ENCODE results near the gene CHMP1A. TPM values are rescaled to one million over a fixed set of nuclear protein-coding genes. Genes with fewer than 3 reads are reported as not detected.

The CHMP1A gene
- polyA plus RNA-seq, 1 donor (not counting 4 experiments of a cell fraction or from before 2014, with no cell fraction given) = 64.1 TPM

DNA sequence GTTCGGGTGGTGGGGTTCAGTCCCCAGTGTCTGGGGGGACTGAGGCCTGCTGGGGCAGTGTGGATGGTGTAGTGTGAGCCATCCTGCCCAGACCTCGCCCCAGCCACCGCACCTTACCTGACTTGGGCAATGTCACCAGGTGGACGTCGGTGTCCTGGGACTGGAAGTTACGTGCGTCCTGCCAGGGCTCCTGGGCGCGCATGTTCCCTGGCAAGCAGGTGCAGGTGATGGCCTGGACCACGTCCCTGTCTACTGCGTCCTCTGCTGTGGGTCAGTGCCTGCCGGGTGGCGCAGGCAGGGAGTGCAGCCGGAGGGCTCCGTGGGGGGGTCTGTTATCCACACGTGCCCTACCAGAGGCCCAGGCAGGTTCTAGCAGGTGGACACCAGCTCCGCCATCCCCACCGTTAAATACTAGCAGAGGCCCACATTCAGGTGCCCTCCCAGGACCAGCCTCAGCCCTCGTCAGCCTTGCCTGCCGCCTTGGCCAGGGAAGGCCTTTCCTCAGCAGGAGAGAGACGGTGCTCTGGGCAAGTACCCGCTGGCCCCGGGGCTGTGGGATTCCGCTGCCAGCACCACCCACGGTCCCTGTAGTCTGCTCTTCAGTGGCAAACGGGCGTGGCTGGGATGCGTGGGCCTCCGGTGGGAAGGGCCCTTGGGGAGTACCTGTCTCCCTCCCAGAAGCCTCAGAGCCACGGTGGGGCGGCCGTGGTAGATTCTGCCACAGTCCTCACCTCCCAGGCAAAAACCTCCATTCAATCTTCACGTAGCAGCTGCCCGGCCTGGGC, 52.1 kb downstream of the CHMP1A start:
- Histone ChIP-seq H2AFZ (ENCODE audit: control insufficient read depth, low read length) (peak overlapping the region; percentile 53), H3K9me1 (ENCODE audit: control insufficient read depth, extremely low read depth, insufficient read depth, low read length) (no peaks in the 10 kb centered on the region), H4K20me1 (ENCODE audit: control insufficient read depth, extremely low read depth, insufficient read depth, low read length) (no peaks in the 10 kb centered on the region), H3K79me2 (ENCODE audit: control insufficient read depth, insufficient read depth, low read length) (no peaks in the 10 kb centered on the region), H3K4me1 (ENCODE audit: control insufficient read depth, extremely low read depth, insufficient read depth, low read length) (peaks cover 35% of the 10 kb centered on the region), H3K27ac (ENCODE audit: control insufficient read depth, insufficient read depth, low read length) (no peak overlapping the region), H3K4me3 (ENCODE audit: control insufficient read depth in 2 of 3, extremely low read depth in 1 of 3, insufficient read depth in 2 of 3, low read depth in 1 of 3, low read length in 3 of 3) (no peak overlapping the region), H3K36me3 (ENCODE audit: control insufficient read depth in 2 of 2, extremely low read depth in 1 of 2, insufficient read depth in 2 of 2, low read length in 2 of 2) (no peaks in the 10 kb centered on the region), H3K27me3 (ENCODE audit: control insufficient read depth, extremely low read depth, insufficient read depth, low read length) (peaks cover 9% of the 10 kb centered on the region), H3K4me2 (ENCODE audit: control insufficient read depth, extremely low read depth, insufficient read depth, low read depth, low read length) (no peak overlapping the region), H3K9me3 (ENCODE audit: control insufficient read depth, low read depth, low read length) (no peaks in the 10 kb centered on the region), H3K9ac (ENCODE audit: control insufficient read depth, extremely low read depth, insufficient read depth, low read length) (no peak overlapping the region)
- dilution Hi-C loops (cut with MboI; ENCODE audit: extremely low pct_ligation_motif_present, low sequenced_read_pairs) = no loop called here
- no peak for DNase-seq (ENCODE audit: low read depth, low spot score)
- no peak for FAIRE-seq
- no peak for TF ChIP-seq EZH2 (IDR thresholded peaks at IDR 0.05; ENCODE audit: low read length)
- TF ChIP-seq, protein P1, sequence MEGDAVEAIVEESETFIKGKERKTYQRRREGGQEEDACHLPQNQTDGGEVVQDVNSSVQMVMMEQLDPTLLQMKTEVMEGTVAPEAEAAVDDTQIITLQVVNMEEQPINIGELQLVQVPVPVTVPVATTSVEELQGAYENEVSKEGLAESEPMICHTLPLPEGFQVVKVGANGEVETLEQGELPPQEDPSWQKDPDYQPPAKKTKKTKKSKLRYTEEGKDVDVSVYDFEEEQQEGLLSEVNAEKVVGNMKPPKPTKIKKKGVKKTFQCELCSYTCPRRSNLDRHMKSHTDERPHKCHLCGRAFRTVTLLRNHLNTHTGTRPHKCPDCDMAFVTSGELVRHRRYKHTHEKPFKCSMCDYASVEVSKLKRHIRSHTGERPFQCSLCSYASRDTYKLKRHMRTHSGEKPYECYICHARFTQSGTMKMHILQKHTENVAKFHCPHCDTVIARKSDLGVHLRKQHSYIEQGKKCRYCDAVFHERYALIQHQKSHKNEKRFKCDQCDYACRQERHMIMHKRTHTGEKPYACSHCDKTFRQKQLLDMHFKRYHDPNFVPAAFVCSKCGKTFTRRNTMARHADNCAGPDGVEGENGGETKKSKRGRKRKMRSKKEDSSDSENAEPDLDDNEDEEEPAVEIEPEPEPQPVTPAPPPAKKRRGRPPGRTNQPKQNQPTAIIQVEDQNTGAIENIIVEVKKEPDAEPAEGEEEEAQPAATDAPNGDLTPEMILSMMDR (optimal IDR thresholded peaks at IDR 0.05 in 1 of 3, IDR thresholded peaks at IDR 0.05 in 1 of 3, conservative IDR thresholded peaks at IDR 0.05 in 1 of 3; ENCODE audit: extremely low read depth in 1 of 3, insufficient read depth in 2 of 3, low read length in 3 of 3) = no peak

DNA sequence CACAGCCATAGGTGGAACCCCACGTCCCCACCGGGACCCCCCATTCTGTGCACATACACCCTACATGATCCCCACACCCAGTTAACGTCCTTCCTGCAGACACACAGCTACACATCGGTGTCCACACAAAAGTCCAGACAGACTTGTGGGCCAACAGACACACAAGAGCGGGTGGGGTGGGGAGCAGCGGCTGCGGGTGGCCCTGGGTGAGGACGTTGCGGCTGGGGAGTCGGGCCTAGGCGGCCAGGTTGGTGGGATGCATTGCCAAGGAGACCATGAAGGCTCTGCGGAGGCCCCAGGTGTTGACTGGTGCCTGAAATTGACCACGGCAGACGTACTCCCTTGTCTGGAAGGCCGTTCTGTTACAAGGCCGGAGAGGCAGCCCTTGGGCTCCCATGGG, 52.7 kb downstream of the CHMP1A start:
- H3K36me3 ChIP-seq (ENCODE audit: control insufficient read depth in 2 of 2, extremely low read depth in 1 of 2, insufficient read depth in 2 of 2, low read length in 2 of 2) = no peaks in the 10 kb centered on the region
- dilution Hi-C loops (cut with MboI; ENCODE audit: extremely low pct_ligation_motif_present, low sequenced_read_pairs) = no loop called here
- H3K9me1 ChIP-seq (ENCODE audit: control insufficient read depth, extremely low read depth, insufficient read depth, low read length) = no peaks in the 10 kb centered on the region
- H3K27ac ChIP-seq (ENCODE audit: control insufficient read depth, insufficient read depth, low read length) = no peak overlapping the region
- H3K9me3 ChIP-seq (ENCODE audit: control insufficient read depth, low read depth, low read length) = no peaks in the 10 kb centered on the region
- H3K4me3 ChIP-seq (ENCODE audit: control insufficient read depth in 2 of 3, extremely low read depth in 1 of 3, insufficient read depth in 2 of 3, low read depth in 1 of 3, low read length in 3 of 3) = no peak overlapping the region
- H3K4me1 ChIP-seq (ENCODE audit: control insufficient read depth, extremely low read depth, insufficient read depth, low read length) = peaks cover 41% of the 10 kb centered on the region
- H3K4me2 ChIP-seq (ENCODE audit: control insufficient read depth, extremely low read depth, insufficient read depth, low read depth, low read length) = no peak overlapping the region
- no peaks in the 10 kb centered on the region for H4K20me1 ChIP-seq (ENCODE audit: control insufficient read depth, extremely low read depth, insufficient read depth, low read length)
- H3K9ac ChIP-seq (ENCODE audit: control insufficient read depth, extremely low read depth, insufficient read depth, low read length) = no peak overlapping the region
- DNase-seq (ENCODE audit: low read depth, low spot score) (no peak), FAIRE-seq (no peak)
- TF ChIP-seq EZH2 (IDR thresholded peaks at IDR 0.05; ENCODE audit: low read length) = no peak
- TF ChIP-seq, protein P1 (optimal IDR thresholded peaks at IDR 0.05 in 1 of 3, IDR thresholded peaks at IDR 0.05 in 1 of 3, conservative IDR thresholded peaks at IDR 0.05 in 1 of 3; ENCODE audit: extremely low read depth in 1 of 3, insufficient read depth in 2 of 3, low read length in 3 of 3) = no peak
- no peaks in the 10 kb centered on the region for H3K79me2 ChIP-seq (ENCODE audit: control insufficient read depth, insufficient read depth, low read length)
- no peak overlapping the region for H2AFZ ChIP-seq (ENCODE audit: control insufficient read depth, low read length)
- H3K27me3 ChIP-seq (ENCODE audit: control insufficient read depth, extremely low read depth, insufficient read depth, low read length) = peaks cover 9% of the 10 kb centered on the region
